GM23338 (cell line): ENCODE results near the gene SPRR2E. TPM values are rescaled to one million over a fixed set of nuclear protein-coding genes. Genes with fewer than 3 reads are reported as not detected.

Source experiments
- ATAC-seq: fragments of 200-7000 bp; cut with Tn5 transposase; 3 replicates; pipeline ENCODE4 v1.9.1; 2020
- DNase-seq: peaks from one replicate; pipeline ENCODE4 v3.0.0-alpha.2; 2015; ENCODE audit warnings: low spot score
- H2AFZ ChIP-seq: fragments of 200-600 bp; sonication (generic); 2 replicates; pipeline ENCODE4 v1.8.0; 2016; ENCODE audit warnings: antibody characterized with exemption, mild to moderate bottlenecking, moderate library complexity
- H3F3A ChIP-seq: fragments of 200-600 bp; sonication (generic); replicated peaks from 2 replicates; pipeline ENCODE4 v1.8.0; 2017; ENCODE audit warnings: antibody characterized with exemption, mixed run types, low read depth
- H3K27ac ChIP-seq: fragments of 200-600 bp; sonication (generic); 2 replicates; pipeline ENCODE4 v1.6.1; 2016; ENCODE audit warnings: low read depth
- H3K27me3 ChIP-seq: fragments of 200-600 bp; sonication (generic); 2 replicates; pipeline ENCODE4 v1.8.0; 2016; ENCODE audit warnings: mild to moderate bottlenecking, mixed run types, moderate library complexity; ENCODE audit not compliant: insufficient read depth
- H3K36me3 ChIP-seq: fragments of 200-600 bp; sonication (generic); 2 replicates; pipeline ENCODE4 v1.8.0; 2016; ENCODE audit warnings: mild to moderate bottlenecking; ENCODE audit not compliant: insufficient read depth
- H3K4me1 ChIP-seq: fragments of 200-600 bp; sonication (generic); 2 replicates; pipeline ENCODE4 v1.8.0; 2016; ENCODE audit warnings: mild to moderate bottlenecking, moderate library complexity; ENCODE audit not compliant: insufficient read depth
- H3K4me2 ChIP-seq: fragments of 200-600 bp; sonication (generic); 2 replicates; pipeline ENCODE4 v1.7.1; 2017; ENCODE audit warnings: mixed run types
- H3K4me3 ChIP-seq: fragments of 200-600 bp; sonication (generic); 2 replicates; pipeline ENCODE4 v1.6.1; 2016; ENCODE audit warnings: mixed run types
- H3K79me2 ChIP-seq: fragments of 200-600 bp; sonication (generic); replicated peaks from 2 replicates; pipeline ENCODE4 v1.8.0; 2017; ENCODE audit warnings: mild to moderate bottlenecking; ENCODE audit not compliant: insufficient read depth
- H3K9me2 ChIP-seq: fragments of 200-600 bp; sonication (generic); 2 replicates; pipeline ENCODE4 v1.8.0; 2017; ENCODE audit not compliant: insufficient read depth
- H4K20me1 ChIP-seq: fragments of 200-600 bp; sonication (generic); replicated peaks from 2 replicates; pipeline ENCODE4 v1.8.0; 2017; ENCODE audit warnings: mild to moderate bottlenecking; ENCODE audit not compliant: insufficient read depth
- H3K27ac Mint-ChIP-seq: 2 replicates; pipeline ENCODE4 v1.8.0; 2020; ENCODE audit warnings: inconsistent platforms, mild to moderate bottlenecking, moderate library complexity, mixed read lengths
- H3K27me3 Mint-ChIP-seq: 3 replicates; pipeline ENCODE4 v1.8.0; 2022; ENCODE audit warnings: low read depth, mild to moderate bottlenecking, moderate library complexity, mixed read lengths, inconsistent platforms; ENCODE audit not compliant: insufficient read depth, poor library complexity
- H3K36me3 Mint-ChIP-seq: 3 replicates; pipeline ENCODE4 v1.8.0; 2021; ENCODE audit warnings: low read depth, mild to moderate bottlenecking, inconsistent platforms, moderate library complexity, mixed read lengths
- H3K4me1 Mint-ChIP-seq: 3 replicates; pipeline ENCODE4 v1.8.0; 2020; ENCODE audit warnings: mild to moderate bottlenecking, inconsistent platforms, mixed read lengths
- H3K4me3 Mint-ChIP-seq: 3 replicates; pipeline ENCODE4 v1.8.0; 2021; ENCODE audit warnings: moderate library complexity, mild to moderate bottlenecking, inconsistent platforms, mixed read lengths
- H3K9me3 Mint-ChIP-seq: 3 replicates; pipeline ENCODE4 v1.8.0; 2020; ENCODE audit warnings: moderate library complexity, mild to moderate bottlenecking, inconsistent platforms, mixed read lengths
- EZH2 ChIP-seq: fragments of 200-600 bp; sonication (generic); IDR thresholded peaks from one replicate; pipeline ENCODE4 v1.8.0; 2017; ENCODE audit warnings: antibody characterized with exemption, mild to moderate bottlenecking, low read depth; ENCODE audit not compliant: unreplicated experiment
- STAT1 ChIP-seq: IDR thresholded peaks from one replicate; pipeline ENCODE4 v1.6.1; 2016; ENCODE audit warnings: antibody characterized with exemption; ENCODE audit not compliant: unreplicated experiment
- ZNF331 ChIP-seq: fragments of 250-450 bp; sonication (Bioruptor Pico); IDR thresholded peaks from 2 replicates; pipeline ENCODE4 v1.5.0; 2020; ENCODE audit warnings: low read depth, mild to moderate bottlenecking, moderate library complexity
- polyA plus RNA-seq: library from polyadenylated mRNA; unstranded; fragments of >200 nt; fragmentation: Nextera tagmentation; extraction: Ambion mirVana; gene quantifications from 2 replicates; pipeline ENCODE4 v1.2.1, GENCODE V29; 2016
- total RNA-seq: library from RNA; depleted of rRNA; stranded (reverse); fragments of >200 nt; shearing (Covaris generic); gene quantifications from 2 replicates; pipeline ENCODE4 v1.2.3, GENCODE V29; 2014
- TF ChIP-seq, protein P1 (sequence below): fragments of 250-450 bp; sonication (Bioruptor Pico); IDR thresholded peaks from 2 replicates; pipeline ENCODE4 v1.5.0; 2020; ENCODE audit warnings: mild to moderate bottlenecking, moderate library complexity
- TF ChIP-seq, protein P2 (sequence below), 2 experiments: fragments of 200-600 bp in 1 of 2; sonication (generic) in 1 of 2; conservative IDR thresholded peaks; 2 replicates each; pipeline versions ENCODE4 v1.5.1 to v1.6.1; 2016 to 2017; ENCODE audit warnings: antibody characterized with exemption in 2 of 2, low read depth in 2 of 2, mild to moderate bottlenecking in 2 of 2, moderate library complexity in 1 of 2
- TF ChIP-seq, protein P3 (sequence below): IDR thresholded peaks from one replicate; pipeline ENCODE4 v1.6.1; 2018; ENCODE audit warnings: antibody characterized with exemption; ENCODE audit not compliant: unreplicated experiment

SPRR2E gene
- total and polyA plus RNA-seq, 2 experiments from 2014 or later, result not detected

DNA sequence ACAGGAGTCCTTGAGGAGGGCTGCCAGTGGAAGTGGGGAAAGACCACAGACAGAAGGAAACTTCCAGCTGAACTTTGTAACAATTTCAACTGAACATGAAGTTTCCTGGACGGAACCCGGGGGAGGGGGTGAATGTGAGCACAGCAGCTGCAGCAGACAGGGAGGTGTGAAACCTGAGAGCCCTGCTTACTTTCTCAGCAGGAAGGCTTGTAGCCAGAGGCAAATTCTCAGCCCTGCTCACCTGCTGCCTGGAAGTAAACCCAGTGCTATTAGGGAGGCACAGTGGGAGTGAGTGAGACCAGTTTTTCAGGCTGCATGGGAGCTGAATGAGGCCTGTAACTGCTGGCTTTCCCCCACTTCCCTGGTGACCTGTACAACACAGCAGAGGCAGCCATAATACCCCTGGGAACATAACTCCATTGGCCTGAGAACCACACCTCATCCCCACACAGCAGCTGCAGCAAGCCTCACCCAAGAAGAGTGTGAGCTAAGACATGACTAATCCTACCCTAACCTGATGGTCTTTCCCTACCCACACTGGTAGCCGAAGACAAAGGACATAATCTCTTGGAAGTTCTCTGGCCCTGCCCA is 28.6 kb upstream of the SPRR2E start (continued):
- TF ChIP-seq, protein P1, sequence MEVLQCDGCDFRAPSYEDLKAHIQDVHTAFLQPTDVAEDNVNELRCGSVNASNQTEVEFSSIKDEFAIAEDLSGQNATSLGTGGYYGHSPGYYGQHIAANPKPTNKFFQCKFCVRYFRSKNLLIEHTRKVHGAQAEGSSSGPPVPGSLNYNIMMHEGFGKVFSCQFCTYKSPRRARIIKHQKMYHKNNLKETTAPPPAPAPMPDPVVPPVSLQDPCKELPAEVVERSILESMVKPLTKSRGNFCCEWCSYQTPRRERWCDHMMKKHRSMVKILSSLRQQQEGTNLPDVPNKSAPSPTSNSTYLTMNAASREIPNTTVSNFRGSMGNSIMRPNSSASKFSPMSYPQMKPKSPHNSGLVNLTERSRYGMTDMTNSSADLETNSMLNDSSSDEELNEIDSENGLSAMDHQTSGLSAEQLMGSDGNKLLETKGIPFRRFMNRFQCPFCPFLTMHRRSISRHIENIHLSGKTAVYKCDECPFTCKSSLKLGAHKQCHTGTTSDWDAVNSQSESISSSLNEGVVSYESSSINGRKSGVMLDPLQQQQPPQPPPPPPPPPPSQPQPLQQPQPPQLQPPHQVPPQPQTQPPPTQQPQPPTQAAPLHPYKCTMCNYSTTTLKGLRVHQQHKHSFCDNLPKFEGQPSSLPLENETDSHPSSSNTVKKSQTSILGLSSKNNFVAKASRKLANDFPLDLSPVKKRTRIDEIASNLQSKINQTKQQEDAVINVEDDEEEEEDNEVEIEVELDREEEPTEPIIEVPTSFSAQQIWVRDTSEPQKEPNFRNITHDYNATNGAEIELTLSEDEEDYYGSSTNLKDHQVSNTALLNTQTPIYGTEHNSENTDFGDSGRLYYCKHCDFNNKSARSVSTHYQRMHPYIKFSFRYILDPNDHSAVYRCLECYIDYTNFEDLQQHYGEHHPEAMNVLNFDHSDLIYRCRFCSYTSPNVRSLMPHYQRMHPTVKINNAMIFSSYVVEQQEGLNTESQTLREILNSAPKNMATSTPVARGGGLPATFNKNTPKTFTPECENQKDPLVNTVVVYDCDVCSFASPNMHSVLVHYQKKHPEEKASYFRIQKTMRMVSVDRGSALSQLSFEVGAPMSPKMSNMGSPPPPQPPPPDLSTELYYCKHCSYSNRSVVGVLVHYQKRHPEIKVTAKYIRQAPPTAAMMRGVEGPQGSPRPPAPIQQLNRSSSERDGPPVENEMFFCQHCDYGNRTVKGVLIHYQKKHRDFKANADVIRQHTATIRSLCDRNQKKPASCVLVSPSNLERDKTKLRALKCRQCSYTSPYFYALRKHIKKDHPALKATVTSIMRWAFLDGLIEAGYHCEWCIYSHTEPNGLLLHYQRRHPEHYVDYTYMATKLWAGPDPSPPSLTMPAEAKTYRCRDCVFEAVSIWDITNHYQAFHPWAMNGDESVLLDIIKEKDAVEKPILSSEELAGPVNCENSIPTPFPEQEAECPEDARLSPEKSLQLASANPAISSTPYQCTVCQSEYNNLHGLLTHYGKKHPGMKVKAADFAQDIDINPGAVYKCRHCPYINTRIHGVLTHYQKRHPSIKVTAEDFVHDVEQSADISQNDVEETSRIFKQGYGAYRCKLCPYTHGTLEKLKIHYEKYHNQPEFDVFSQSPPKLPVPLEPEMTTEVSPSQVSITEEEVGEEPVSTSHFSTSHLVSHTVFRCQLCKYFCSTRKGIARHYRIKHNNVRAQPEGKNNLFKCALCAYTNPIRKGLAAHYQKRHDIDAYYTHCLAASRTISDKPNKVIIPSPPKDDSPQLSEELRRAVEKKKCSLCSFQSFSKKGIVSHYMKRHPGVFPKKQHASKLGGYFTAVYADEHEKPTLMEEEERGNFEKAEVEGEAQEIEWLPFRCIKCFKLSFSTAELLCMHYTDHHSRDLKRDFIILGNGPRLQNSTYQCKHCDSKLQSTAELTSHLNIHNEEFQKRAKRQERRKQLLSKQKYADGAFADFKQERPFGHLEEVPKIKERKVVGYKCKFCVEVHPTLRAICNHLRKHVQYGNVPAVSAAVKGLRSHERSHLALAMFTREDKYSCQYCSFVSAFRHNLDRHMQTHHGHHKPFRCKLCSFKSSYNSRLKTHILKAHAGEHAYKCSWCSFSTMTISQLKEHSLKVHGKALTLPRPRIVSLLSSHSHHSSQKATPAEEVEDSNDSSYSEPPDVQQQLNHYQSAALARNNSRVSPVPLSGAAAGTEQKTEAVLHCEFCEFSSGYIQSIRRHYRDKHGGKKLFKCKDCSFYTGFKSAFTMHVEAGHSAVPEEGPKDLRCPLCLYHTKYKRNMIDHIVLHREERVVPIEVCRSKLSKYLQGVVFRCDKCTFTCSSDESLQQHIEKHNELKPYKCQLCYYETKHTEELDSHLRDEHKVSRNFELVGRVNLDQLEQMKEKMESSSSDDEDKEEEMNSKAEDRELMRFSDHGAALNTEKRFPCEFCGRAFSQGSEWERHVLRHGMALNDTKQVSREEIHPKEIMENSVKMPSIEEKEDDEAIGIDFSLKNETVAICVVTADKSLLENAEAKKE, result peak; percentile 47; the same call in 1 of the 2 replicates

DNA sequence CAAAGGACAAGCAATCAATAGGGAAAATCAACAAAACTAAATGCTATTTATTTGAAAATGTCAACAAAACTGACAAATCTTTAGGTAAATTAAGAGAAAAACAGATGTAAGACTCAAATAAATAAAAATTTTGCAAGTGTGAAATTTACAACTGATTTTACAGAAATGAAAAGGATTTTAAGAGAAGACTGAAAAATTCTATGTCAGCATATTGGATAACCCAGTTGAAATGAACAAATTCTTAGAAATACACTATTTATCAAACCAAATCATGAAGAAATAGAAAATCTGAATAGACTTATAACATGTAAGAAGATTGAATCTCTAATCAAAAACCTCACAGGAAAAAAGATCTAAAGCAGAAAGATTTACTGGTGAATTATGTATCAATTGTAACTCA is 26.6 kb upstream of the SPRR2E start:
- H3K27ac ChIP-seq, result no peak overlapping the region
- H3K9me2 ChIP-seq, result 0 out of 2 replicates have a peak, but pooled peaks cover under 1% of the 10 kb centered on the region
- Mint-ChIP-seq H3K9me3 (peaks cover 35% of the 10 kb centered on the region), H3K36me3 (peaks cover 25% of the 10 kb centered on the region), H3K4me3 (no peak overlapping the region), H3K27me3 (no peaks in the 10 kb centered on the region), H3K4me1 (peaks cover 42% of the 10 kb centered on the region), H3K27ac (peak overlapping the region; percentile 69; the same call in 1 of the 2 replicates)
- no peaks in the 10 kb centered on the region for H4K20me1 ChIP-seq
- no peak overlapping the region for H3K4me3 ChIP-seq
- no peaks in the 10 kb centered on the region for H3K27me3 ChIP-seq
- H3K36me3 ChIP-seq, result peaks cover 4% of the 10 kb centered on the region; the same call in 1 of the 2 replicates
- no peak for DNase-seq
- no peak for ATAC-seq
- H3K79me2 ChIP-seq, result no peaks in the 10 kb centered on the region
- H3K4me1 ChIP-seq, result peaks cover 6% of the 10 kb centered on the region; the same call in 1 of the 2 replicates
- no peak overlapping the region for H3K4me2 ChIP-seq
- 0 out of 2 replicates have a peak, but pooled peaks cover 3% of the 10 kb centered on the region for H3F3A ChIP-seq
- H2AFZ ChIP-seq, result no peak overlapping the region
- TF ChIP-seq ZNF331 (CRISPR knock-in tag) (no peak), STAT1 (no peak), EZH2 (no peak)
- TF ChIP-seq, protein P2, sequence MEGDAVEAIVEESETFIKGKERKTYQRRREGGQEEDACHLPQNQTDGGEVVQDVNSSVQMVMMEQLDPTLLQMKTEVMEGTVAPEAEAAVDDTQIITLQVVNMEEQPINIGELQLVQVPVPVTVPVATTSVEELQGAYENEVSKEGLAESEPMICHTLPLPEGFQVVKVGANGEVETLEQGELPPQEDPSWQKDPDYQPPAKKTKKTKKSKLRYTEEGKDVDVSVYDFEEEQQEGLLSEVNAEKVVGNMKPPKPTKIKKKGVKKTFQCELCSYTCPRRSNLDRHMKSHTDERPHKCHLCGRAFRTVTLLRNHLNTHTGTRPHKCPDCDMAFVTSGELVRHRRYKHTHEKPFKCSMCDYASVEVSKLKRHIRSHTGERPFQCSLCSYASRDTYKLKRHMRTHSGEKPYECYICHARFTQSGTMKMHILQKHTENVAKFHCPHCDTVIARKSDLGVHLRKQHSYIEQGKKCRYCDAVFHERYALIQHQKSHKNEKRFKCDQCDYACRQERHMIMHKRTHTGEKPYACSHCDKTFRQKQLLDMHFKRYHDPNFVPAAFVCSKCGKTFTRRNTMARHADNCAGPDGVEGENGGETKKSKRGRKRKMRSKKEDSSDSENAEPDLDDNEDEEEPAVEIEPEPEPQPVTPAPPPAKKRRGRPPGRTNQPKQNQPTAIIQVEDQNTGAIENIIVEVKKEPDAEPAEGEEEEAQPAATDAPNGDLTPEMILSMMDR (conservative IDR thresholded peaks at IDR 0.05; ENCODE audit: low read depth in 2 of 2), result no peak
- TF ChIP-seq, protein P3, sequence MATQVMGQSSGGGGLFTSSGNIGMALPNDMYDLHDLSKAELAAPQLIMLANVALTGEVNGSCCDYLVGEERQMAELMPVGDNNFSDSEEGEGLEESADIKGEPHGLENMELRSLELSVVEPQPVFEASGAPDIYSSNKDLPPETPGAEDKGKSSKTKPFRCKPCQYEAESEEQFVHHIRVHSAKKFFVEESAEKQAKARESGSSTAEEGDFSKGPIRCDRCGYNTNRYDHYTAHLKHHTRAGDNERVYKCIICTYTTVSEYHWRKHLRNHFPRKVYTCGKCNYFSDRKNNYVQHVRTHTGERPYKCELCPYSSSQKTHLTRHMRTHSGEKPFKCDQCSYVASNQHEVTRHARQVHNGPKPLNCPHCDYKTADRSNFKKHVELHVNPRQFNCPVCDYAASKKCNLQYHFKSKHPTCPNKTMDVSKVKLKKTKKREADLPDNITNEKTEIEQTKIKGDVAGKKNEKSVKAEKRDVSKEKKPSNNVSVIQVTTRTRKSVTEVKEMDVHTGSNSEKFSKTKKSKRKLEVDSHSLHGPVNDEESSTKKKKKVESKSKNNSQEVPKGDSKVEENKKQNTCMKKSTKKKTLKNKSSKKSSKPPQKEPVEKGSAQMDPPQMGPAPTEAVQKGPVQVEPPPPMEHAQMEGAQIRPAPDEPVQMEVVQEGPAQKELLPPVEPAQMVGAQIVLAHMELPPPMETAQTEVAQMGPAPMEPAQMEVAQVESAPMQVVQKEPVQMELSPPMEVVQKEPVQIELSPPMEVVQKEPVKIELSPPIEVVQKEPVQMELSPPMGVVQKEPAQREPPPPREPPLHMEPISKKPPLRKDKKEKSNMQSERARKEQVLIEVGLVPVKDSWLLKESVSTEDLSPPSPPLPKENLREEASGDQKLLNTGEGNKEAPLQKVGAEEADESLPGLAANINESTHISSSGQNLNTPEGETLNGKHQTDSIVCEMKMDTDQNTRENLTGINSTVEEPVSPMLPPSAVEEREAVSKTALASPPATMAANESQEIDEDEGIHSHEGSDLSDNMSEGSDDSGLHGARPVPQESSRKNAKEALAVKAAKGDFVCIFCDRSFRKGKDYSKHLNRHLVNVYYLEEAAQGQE, result no peak
